Colon (tissue), 2 donors: Measurements from ENCODE around the gene TRA2A.
"Not testable (repeated sequence)": the region's sequence is repeated elsewhere in the genome, so short reads cannot be mapped to it uniquely, and the experiment has no call there.

Experiments
- FAIRE-seq: peaks from 2 replicates; lab custom pipeline; 2012; peaks lifted over from hg19 to GRCh38; lab: Jason Lieb, UNC
- donor health status: control.
- donor health status: control.

TRA2A gene

DNA sequence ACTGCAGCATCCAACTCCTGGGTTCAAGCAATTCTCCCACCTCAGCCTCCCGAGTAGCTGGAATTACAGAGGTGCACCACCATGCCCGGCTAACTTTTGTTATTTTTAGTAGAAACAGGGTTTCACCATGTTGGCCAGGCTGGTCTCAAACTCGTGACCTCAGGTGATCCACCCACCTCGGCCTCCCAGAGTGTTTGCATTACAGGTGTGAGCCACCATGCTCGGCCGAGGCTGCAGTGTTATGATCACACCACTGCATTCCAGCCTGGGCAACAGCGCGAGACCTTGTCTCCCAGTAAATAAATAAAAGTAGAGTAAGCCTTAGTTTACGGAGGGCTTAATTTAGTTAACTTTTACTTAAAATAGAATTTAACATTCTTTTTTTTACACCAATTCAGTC, 37.8 kb downstream of the TRA2A start:
- no peak for FAIRE-seq

DNA sequence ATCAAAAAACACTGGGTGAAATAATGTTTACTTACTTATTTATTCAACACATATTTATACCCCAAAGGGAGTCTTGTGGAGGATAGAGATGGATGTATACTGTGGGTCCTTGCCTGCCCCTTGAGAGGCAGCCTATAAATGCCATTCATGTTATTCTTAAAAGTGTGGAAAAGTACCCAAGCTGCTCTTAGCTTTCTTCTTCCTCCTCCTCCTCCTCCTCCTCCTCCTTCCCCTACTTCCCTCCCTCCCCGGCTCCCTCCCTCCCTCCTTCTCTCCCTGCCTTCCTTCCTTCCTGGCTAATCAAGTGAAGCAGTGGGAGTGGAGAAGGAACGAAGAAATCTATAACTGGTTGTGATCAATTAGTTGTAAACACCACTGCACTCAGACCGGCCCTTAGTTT, 40.3 kb downstream of the TRA2A start:
- FAIRE-seq, result no peak

DNA sequence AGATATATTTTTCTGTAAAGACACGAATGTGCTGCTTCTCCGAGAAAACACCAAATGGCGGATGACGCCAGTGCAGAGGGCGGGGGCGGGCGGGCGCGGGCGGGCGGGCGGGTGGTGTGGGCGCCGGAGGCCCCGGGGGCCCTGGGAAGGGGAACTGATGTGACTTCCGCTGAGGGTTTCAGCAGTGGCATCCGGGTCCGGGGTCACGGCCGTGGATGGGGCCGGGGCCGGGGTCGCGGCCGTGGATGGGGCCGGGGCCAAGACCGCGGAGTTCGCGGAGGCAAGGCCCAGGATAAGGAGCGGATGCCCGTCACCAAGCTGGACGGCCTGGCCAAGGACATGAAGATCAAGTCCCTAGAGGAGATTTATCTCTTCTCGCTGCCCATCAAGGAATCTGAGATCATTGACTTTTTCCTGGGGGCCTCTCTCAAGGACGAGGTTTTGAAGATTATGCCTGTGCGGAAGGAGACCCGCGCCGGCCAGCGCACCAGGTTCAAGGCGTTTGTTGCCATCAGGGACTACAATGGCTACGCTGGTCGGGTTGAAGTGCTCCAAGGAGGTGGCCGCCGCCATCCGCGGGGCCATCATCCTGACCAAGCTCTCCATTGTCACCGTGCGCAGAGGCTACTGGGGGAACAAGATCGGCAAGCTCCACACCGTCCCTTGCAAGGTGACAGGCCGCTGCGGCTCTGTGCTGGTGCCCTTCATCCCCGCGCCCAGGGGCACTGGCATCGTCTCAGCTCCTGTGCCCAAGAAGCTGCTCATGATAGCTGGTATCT, 41.2 kb downstream of the TRA2A start:
- no peak for FAIRE-seq

DNA sequence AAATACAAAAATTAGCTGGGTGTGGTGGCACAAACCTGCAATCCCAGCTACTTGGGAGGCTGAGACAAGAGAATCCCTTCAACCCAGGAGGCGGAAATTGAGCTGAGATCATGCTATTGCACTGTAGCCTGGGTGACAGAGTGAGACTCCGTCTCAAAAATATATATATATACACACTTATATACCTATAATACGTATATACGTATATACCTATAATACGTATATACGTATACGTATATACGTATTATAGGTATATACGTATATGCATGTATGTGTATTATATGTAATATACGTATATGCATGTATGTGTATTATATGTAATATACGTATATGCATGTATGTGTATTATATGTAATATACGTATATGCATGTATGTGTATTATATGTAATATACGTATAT, 43.1 kb downstream of the TRA2A start:
- FAIRE-seq, result not testable (repeated sequence)

DNA sequence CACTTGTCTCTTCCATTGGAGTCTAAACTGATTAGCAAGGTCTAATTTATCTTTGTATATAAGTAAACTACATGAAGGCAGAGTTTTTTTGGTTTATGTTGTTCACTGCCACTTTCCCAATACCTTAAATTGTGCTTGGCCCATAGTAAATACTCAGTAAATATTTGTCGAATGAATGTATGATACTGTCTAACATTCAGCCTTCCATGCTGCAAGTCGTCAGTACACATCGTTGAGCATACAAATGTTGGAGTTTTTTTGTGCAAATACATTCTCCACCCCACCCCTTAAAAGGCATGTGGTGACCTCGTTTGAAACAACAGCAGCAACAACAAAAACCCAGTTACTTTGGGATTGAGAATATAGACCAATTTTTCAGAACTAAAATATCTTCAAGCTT, 44.1 kb downstream of the TRA2A start:
- FAIRE-seq, result no peak

DNA sequence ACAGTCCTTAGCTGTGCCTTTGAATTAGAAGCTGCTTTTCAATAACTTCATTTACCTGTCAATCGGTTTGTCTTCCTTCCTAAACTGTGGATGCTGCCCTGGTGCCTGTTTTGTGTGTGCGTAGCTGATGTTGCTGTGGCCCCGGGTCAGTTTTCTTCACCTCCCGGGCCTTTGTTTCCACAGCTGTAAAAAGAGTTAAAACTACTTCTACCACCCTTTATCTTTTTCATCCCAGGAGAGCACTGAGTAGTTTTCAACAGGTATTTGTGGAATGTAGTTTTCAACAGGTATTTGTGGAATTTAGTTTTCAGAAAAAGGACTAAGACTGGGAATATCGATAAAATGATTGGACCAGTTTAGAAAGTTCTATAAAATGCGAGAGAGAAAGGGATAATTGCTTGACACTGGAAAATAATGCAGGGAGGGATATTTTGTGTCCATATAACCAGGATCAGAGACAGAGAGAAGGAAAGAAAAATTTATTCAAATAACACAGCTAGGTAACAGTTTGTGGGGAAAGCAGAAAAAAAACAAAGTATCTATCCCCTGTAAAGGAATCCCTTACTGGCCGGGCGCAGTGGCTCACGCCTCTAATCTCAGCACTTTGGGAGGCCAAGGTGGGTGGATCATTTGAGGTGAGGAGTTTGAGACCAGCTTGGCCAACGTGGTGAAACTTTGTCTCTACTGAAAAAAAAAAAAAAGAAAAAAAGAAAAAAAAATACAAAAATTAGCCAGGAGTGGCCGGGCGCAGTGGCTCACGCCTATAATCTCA, 45.6 kb downstream of the TRA2A start:
- no peak for FAIRE-seq

DNA sequence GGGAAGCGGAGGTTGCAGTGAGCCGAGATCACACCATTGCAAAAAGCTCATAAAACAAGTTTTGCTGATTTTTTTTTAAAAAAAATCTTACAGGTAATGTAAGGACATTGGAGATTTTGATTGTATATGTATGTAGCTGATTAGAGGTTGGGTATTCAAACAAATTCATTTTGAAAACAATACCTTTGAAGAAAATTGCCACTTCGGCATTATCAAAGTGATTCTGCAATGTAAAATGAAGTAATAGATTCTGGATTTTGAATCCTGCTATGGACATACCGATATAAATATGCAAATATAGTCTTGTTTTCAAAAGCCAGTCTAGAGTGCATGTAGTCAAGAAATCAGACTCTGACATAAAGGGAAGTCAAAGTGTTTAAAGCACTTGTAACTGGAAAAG, 49.1 kb downstream of the TRA2A start:
- FAIRE-seq, result no peak

DNA sequence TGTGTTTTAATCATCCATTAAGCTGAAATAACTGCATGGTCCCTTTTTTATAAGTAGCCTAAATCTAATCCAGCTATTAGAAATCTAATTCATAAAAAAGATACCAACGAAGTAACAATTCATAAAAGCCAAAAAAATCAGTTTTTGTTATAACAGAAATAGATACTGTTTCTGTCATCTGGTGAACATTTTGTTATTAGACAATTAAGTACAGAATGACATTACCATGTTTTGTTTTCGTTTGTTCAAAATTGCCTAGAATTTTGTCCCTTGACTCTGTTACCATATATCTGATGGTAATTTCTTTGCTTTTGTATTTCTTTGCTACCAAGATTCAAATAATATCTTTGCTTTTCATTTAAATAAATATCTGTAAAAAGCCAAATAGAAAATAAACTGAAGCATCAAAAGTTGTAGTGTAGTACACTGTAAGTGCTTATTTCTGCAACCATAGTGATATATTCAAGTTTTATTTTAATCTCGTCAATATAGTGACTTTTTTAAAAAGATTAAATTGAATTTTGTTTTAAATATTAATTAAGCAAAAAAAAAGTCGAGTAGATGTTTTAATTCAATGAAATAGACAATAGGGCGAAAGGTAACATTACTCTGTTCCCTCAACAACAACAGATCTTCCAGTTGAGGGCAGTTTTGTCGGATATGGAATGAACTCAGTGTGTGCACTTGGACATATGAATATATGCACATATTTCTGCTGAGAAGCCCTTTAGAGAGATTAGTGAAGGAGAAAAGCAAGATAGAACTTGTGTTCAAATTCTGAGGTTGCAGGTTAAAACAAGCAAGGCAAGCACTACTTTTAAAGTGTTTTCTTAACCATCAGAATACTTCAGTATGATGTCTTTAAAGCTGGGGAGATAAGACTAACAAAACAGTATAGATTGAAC, 53.6 kb downstream of the TRA2A start:
- no peak for FAIRE-seq

DNA sequence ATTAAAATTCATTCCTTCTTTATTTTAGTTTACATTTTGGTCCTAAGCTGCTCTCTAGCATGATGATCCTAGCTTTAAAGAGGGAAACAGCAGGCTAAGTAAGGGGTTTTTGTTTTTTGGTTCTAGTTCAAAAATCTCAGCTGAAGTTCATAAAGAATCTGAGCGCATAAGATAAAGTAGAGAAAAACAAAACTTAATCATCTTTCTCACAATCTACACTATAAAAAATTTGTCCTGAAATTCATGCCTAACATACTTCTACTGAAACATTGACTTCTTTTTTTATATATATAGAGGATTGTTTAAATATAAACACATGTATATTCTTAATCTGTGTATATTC, 54.7 kb downstream of the TRA2A start:
- no peak for FAIRE-seq

DNA sequence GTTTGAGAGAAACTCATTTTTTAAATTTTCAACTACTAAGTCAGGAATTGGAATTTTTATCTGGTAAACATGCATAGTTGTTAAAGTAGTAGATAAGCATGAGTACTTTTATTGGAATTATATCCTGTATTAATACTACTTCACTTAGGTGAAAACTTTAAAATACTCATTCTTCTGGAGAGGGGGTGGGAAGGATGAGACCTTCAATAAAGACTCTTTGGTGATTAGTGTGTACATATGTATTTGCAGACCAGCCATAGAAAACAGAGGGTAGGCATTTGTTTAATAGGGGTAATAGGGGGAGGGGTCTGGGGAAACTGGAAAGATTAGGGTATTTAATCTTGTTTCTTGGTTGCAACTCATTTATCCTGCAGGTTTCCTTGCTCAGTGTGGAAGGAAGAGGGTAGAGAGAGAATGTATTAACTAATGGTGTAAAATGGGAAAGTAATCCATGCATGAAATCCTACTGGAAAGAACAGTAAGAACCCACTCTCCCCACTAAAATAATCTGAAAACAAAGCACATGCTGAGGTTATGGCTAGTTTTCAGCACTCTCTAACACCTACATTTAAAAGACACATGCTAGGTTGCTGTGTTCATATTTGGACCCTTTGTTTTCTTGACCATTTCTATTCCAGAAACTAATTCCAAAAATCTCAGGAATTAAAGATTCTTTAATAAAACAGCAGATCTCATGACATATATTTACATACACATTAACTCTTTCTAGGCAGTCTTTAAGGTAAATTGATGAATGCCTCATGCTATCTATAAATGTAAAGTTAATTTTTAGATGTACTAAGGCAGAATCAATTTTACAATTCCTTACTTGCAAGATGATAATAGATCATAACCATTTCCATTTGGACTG, 55.3 kb downstream of the TRA2A start:
- FAIRE-seq, result no peak

DNA sequence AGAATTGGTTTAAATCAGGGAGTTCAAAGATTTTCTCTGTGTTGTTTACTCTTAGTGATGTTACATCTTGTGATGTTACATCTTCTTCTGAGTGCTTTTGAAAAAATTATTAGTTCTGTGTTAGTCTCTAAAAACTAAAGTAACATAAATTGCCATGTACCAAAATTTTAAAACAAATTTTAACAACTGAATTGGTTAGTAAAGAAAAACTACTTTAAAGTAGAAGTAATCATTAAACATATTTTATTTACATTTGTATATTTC, 56.3 kb downstream of the TRA2A start:
- peak; percentile 62 for FAIRE-seq

DNA sequence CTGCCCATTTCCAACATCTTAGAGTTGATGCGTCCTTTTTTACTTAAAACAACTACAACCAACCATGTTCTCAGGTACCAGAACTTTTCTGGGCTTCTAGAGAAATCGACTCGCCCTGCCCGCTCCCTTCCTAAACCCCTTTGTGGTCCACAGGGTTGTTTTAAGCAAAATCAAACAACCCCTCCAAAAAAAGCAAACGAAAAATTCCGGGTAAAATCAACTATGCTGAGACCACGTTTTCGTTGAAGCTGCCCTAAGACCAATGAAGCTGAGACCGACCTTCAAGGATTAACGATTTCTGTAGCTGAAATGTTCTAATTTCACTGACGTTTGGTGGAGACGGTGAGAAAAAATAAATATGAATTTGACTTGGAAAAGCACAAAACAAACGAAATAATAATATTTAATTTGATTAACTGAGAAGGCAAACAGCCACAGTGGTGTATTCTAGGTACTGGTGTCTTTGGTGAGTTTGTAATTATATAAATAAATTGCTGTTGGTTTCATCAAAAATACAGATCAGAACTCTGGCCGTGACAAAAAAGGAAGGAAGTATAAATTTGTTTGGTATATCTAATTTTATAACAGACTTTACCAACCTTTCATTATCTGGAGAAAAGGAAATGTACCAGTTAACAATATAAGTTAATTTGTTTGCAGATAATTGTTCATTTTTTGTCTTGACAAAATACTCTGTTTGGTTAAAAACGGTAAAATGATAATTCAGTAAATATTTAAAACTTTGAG, 56.8 kb downstream of the TRA2A start:
- no peak for FAIRE-seq

DNA sequence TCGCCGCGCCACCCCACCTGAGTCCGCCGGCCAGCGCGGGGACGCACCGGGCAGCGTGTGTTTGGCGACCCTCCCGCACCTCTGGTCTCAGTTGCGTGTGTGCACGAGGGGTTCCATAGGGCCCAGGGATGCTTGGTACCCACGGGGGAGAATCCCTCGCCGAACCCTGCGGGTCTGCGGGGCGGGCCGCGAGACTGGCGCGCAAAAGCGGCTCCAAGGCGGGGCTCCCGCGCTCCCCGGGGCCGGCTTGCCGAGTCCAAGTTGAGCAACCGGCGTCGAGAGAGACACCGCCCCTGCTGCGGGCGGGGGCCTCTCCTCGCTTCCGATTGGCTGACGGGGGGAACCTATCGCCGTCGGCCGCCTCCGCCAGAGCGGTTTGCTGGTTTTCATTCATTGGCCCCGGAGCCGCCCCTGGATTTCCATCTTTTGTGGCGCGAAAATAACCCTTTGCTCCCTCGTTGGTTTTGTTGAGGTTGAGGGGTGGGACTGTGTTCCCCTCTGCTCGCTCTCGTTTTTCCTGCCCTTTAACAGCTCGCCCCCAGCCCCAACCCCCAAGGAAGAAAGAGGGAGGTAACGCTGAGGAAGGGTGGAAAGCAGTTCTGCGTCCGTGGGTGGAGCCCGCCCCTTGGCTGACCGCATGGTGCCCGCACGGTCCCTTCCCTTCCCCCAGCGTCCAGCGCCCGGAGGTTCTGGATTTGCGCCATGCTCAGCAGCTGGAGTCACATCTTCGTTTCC, 57.5 kb downstream of the TRA2A start:
- no peak for FAIRE-seq

DNA sequence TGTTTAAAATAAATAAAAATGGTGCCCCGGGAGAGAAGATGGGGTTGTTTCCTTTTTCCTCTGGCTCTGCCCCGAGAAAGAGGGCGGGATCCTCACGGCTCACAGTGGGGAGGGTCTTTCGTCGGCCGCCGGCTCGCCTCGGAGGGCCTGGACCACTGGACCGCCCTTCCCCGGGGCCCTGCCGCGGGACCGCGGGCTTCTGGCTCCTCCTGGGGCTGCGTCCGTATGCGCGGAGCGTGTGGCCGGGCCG, 58.0 kb downstream of the TRA2A start:
- no peak for FAIRE-seq

DNA sequence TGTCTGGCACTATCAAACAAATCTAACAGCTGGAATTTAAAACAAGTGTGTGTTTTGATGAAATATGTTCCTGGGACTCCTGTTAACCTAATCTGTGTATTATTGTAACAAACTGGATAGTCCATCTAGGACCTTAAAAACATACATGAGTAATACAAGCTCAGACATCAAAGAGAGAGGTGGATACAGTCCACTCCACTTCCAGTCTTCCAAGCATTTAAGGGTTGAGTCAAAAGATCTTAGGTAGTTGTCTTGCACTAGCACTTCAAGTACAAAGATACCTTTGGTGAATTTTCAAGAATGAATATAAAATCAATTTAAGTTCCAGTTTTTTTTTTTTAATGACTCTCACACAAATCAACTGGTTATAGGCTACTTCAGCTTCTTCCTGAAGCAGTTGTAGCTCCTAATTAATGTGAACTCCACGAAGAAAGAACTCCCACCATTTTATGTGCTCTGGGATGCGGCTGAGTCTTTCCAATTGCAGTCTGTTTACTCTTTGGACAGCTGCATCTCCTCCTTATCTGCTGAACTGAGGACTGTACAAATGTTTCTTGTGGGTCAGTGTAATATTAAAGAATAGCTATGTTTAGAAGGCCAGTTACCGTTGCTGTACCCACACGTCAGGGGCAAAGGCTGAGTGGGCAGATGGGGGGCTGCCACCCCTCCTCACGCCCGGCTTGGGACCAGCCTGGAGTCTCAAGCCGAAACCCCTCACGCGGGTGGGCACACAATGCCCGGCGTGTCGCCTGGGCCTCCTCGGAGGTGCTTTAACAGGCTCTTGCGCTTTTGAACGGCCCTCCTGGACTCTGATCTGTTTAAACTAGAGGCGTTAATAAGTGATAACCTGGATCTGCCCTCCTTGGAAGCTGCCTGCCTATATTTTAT, 58.6 kb downstream of the TRA2A start:
- no peak for FAIRE-seq

DNA sequence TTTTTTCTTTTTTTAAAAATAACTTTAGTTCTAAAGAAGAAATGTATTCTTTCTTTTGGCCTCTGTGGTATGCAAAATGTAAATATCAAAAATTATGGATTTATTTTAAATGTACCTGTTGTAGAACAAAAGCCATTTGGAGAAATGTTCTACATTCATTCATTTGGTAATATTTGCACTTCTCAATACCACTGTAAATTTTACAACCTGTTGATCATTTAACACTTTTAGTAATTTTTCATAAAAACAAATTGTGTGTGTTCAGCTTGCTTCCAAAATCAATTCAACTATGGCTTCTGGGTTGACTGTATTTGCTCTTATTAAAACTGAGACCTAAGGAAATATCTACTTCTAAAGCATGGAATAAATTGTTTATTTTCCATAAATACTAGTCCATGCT, 59.2 kb downstream of the TRA2A start:
- no peak for FAIRE-seq

DNA sequence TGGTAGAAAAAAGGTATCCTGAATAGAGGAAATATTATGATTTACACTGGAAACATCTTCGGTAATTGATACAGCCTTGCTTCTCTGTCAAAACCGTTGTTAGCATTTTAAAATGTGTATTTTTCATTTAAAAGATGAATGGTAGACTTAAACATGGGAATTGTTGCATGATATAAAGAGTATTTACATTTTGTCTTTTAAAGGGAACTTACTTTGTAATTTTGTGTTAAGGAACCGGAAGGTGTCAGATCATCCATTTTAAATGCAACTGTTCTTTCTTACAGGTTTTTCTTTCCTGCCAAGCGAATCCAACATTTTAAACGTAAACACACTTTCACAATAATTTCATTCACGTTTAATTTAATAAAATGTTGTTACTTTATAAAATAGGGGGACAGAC, 59.7 kb downstream of the TRA2A start:
- no peak for FAIRE-seq

DNA sequence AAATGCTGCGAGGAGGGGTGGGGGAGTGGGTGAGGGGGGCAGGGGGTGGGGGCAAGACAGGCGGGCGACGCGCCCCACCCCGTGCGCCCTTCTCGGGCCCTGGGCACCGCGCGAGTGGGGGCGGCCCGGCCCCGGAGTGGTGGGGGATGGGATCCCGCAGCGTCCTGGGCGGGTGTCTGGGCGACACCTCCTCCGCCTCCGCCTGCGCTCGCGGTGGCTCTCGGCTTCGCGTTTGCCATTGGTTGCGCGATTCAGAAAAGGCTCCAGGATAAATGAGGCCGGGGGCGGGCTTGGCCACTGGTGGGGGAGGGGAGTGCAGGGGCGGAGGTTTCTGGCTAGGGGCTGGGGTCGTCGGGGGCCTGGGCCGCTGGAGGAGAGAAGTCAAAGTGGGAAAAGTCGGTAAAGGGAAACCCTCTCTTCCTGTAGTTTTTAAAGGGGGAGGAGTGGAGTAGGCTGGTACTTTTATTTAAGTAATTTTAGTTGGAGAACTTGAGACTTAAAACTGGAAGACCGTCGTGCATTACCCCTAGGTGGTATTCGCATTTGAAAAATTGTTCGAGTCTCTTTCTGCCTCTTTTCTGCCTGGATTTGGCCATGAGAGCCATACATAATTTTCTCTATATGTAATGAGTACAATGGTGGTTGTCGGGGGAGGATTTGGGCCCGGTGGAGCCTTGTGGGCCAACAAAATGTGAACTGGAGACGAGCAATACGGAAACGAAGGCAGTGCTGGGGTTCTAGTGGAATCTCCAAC, 60.5 kb downstream of the TRA2A start:
- no peak for FAIRE-seq
